Measurements from ENCODE around the gene INSIG2.

The INSIG2 gene

GRCh38 chr2:118088051-118089024 lies at the start of gene INSIG2:
Gene INSIG2, plus strand, starts transcription at chr2:118088471. Its CDS starts 8,086 bp downstream, at chr2:118096557.
- FAIRE-seq, result peak; percentile 88
- DNase-seq (ENCODE audit: low spot score), result peak; percentile 96

GRCh38 chr2:118040891-118041290 lies 47.4 kb upstream of the INSIG2 start:
- FAIRE-seq (no peak), DNase-seq (ENCODE audit: low spot score) (no peak)

- no peak for FAIRE-seq
- DNase-seq (ENCODE audit: low spot score), result no peak
Measured at GRCh38 chr2:118044103-118044716, 44.1 kb upstream of the INSIG2 start.

GRCh38 chr2:118044854-118045253 lies 43.4 kb upstream of the INSIG2 start:
- no peak for DNase-seq (ENCODE audit: low spot score)
- no peak for FAIRE-seq

GRCh38 chr2:118045286-118045685 lies 43.0 kb upstream of the INSIG2 start:
- DNase-seq (ENCODE audit: low spot score), result no peak
- no peak for FAIRE-seq

GRCh38 chr2:118046634-118047210 lies 41.5 kb upstream of the INSIG2 start:
- FAIRE-seq (peak; percentile 82), DNase-seq (ENCODE audit: low spot score) (peak; percentile 31)

GRCh38 chr2:118047380-118047826 lies 40.9 kb upstream of the INSIG2 start:
- DNase-seq (ENCODE audit: low spot score) (peak; percentile 20), FAIRE-seq (no peak)

GRCh38 chr2:118048401-118048800 lies 39.9 kb upstream of the INSIG2 start:
- no peak for FAIRE-seq
- DNase-seq (ENCODE audit: low spot score), result no peak

- no peak for DNase-seq (ENCODE audit: low spot score)
- FAIRE-seq, result no peak
Measured at GRCh38 chr2:118049140-118049815, 39.0 kb upstream of the INSIG2 start.

- DNase-seq (ENCODE audit: low spot score), result no peak
- no peak for FAIRE-seq
Measured at GRCh38 chr2:118049816-118050140, 38.5 kb upstream of the INSIG2 start.

GRCh38 chr2:118050386-118050785 lies 37.9 kb upstream of the INSIG2 start:
- no peak for FAIRE-seq
- DNase-seq (ENCODE audit: low spot score), result no peak

- DNase-seq (ENCODE audit: low spot score) (no peak), FAIRE-seq (no peak)
Measured at GRCh38 chr2:118050974-118051373, 37.3 kb upstream of the INSIG2 start.

GRCh38 chr2:118051826-118052358 lies 36.4 kb upstream of the INSIG2 start:
- FAIRE-seq, result no peak
- DNase-seq (ENCODE audit: low spot score), result no peak

GRCh38 chr2:118052474-118052873 lies 35.8 kb upstream of the INSIG2 start:
- DNase-seq (ENCODE audit: low spot score) (no peak), FAIRE-seq (no peak)

GRCh38 chr2:118053681-118054080 lies 34.6 kb upstream of the INSIG2 start:
- FAIRE-seq (no peak), DNase-seq (ENCODE audit: low spot score) (no peak)

GRCh38 chr2:118054213-118055008 lies 33.9 kb upstream of the INSIG2 start:
- FAIRE-seq, result no peak
- no peak for DNase-seq (ENCODE audit: low spot score)

GRCh38 chr2:118055512-118056164 lies 32.6 kb upstream of the INSIG2 start:
- no peak for FAIRE-seq
- DNase-seq (ENCODE audit: low spot score), result no peak

GRCh38 chr2:118056165-118056534 lies 32.1 kb upstream of the INSIG2 start:
- no peak for DNase-seq (ENCODE audit: low spot score)
- no peak for FAIRE-seq

- DNase-seq (ENCODE audit: low spot score) (no peak), FAIRE-seq (no peak)
Measured at GRCh38 chr2:118056801-118057200, 31.5 kb upstream of the INSIG2 start.

- FAIRE-seq (no peak), DNase-seq (ENCODE audit: low spot score) (no peak)
Measured at GRCh38 chr2:118058951-118059350, 29.3 kb upstream of the INSIG2 start.
